NCI-H187 (cell line): ENCODE data around the gene KCNB1.

Source experiments
- DNase-seq, 2 experiments: peaks; one replicate each; lab custom pipeline; 2025; lab: John Stamatoyannopoulos, UW

The KCNB1 gene

DNA sequence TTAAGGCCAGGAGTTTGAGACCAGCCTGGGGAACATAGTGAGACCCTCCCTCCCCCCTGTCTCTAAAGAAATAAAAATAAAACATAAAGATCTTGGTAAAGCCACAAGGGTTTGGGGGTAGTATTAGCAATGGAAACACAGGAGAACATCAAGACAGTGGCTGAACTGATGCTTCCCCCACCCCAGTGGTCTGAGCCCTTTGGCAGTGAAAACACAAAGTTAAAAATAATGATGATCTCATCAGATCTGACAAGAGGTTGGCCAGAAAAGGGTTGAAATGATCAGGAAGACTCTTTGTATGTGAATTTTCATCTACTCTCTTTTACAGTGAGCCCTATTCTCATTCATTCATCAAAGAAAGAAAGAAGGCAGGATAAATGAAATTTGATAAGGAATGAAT, 93.7 kb downstream of the KCNB1 start:
- DNase-seq, result no peak

DNA sequence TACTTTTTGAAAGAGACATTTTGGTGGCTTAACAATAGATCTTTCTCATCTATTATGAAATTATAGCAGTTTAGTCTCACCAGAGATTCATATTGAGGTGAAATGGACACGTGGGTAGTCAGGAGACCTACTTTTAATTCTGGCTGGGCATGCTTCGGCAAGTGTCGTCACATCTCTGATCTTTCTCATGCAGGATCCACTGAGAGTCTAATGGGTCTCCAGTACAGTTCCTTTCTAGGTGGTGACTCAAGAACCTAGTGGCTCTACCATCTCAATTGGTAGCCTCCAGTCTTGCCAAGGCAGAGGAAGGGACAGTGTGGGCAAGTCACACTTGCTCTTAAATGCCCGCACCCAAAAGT, 94.9 kb downstream of the KCNB1 start:
- DNase-seq, result no peak

DNA sequence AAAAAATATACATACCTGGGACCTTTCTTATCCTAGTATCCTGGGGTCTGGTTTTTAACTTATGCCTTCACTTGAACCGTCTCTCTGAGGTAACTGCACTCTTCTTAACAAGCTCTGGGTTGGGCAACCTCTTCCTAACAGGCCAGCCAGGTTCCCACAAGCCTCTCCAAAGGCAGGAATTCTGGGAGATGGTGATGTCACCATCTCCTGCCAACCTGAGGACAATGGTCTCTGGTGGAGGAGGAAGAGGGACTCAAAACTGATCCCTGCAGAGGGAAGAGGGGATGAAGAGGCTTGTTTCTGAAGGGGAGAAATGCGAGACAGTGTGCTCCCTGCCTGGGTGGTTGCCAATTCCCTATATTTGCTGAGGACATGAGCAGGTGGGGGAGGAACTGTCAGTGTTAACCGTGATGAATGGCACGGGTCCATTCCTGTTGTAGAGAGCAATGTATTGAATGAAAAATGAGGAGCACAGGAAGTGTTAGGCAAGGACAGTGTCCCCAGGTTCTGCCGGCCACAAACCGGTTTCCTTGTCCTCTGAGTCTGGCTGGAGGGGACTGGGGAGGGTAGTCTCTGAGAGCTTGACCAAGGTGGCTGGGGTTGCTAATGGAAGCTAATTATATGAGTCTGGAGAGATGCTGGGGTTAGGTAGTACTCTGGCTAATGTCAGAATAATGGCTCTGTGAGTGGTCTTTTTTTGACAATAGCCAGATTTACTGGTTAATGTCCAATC, 95.5 kb downstream of the KCNB1 start:
- DNase-seq, result peak; percentile 15 to 24

DNA sequence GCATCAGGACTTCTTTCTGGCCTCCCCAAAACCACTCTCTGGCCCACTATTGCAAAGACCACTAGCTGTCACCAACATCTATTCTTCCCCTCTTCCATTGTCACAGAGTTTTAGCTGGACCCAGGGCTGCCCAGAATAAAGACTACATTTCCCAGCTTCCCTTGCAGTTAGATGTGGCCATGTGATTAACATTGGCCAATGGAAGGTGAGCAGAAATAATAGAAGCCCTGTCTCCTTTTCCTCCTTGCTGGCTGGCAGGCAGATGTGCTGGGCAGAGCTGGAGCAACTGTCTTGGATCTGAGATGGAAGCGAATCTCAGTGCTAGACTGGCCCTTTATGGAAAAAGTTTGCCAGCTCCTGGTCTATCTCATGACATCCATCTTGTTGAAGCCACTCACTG, 97.0 kb downstream of the KCNB1 start:
- peak in 1 of 2 experiments; percentile 2 for DNase-seq

DNA sequence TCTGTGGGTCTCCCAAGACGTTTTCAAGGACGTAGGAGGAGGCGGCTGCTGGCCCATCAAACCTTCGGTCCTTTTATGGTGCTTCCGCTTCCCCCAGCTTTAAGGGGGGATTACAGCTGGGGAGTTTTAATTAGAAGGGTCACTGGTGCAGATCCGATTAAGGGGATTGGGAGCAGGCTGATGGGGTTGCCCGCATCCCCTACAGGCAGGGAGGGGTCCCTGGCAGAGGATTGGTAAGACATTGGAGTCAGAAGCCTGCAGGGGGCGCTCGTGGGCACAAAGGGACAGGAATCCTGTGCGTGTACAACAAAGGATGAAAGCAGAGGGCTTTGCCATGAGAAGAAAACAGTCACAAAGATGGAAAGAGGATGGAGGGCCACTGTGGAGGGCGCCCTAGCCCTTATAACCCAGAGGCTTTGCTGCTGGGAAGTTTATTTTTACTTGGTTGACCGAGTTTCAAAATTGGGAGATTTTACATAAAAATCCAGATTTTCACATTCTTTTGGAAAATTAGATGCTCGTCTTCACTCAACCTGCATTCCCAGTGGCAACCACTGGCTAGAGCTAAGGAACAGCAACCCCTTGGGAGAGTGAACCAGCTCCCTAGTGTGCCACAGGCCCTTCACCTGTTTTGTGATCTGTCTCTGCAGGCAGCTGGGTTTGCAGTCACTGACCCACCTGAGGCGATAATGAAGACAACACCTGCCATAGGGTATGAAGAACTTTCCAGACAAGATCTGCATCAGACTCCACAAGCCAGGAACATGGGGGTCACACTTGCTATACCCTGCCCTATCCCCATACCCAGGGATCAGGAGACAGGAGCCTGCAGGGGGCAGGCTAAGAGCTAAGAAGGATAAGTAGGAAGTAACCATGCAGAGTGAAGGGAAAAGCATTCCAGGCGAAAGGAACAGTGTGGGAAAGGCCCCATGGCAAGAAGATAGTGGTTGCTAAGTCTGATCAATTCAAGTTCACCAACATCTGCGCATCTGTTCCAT, 97.7 kb downstream of the KCNB1 start:
- peak; percentile 53 to 56 for DNase-seq

DNA sequence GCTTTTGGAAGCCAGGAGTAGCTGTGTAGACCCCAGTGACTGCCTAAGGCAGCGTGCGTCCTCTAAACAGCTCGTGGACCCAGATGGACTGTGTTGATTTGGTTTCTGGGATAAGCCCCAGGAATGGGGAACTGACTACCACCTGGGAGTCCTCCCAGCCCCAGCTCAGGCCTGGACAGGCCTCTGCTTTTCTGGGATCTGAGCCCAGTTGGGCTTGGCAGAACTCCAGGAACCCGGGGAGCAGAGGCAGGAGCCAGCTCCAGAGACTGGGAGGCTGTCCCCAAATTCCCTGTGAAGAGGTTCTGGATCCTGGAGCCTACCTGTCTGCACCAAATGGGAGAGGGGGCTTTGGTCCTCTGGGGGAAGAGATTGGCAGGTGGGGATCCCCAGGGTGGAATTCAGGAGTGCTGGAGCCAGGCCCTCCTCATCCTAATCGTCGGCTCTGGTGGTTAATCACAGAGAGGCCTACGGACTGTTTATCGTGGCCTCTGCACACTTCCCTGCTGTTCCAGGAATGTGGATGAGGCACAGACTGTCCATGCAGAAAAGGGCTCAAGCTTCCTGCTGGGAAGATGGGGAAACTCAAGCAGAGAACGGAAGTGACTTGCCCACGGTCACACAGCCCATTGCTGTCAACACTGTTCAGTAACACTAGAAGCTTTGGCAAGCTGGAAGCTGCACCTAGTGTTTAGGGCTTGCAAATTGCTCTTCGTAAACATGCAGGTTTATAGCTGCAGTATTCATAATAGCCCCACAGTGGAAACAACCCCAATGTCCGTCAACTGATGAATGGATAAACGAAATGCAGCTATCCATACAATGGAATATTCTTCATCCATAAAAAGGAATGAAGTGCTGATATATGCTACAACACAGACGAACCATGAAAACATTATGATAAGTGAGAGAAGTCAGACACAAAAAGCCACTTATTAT, 100.6 kb downstream of the KCNB1 start:
- DNase-seq, result no peak

DNA sequence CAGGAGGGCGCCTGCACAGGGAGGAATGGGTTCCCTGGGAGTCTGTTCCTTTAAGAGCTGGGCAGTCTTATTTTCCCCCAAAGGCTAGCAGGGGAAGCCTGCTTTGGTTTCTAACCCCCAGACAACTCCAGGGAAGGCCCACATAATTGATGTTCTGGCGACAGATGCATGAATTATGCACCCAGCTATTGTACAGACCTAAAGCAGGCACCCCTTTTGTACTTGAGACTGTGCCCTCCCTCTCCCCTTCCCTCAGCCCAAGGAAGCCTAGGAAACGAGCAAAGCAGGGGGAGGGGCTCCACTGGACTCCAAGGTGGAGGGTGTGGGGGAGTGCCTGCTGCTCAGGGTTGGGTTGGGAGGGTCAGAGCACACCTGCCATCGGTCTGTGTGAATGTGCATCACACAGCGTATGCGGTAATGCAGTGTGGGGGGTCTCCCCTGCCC, 102.1 kb downstream of the KCNB1 start:
- no peak for DNase-seq

DNA sequence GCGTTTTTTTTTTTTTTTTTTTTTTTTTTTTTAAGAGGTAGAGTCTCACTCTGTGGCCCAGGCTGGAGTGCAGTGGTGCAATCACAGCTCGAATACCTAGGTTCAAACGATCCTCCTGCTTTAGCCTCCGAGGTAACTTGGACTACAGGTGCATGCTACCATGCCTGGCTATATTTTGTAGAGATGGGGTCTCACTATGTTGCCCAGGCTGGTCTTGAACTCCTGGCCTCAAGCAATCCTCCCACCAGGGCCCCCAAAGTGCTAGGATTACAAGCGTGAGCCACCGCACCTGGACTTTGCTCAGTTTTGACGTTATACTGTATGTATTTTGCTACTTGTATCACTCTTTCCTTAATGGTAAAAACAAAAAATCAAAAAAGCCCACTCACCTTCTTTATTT, 103.1 kb downstream of the KCNB1 start:
- DNase-seq, result no peak

DNA sequence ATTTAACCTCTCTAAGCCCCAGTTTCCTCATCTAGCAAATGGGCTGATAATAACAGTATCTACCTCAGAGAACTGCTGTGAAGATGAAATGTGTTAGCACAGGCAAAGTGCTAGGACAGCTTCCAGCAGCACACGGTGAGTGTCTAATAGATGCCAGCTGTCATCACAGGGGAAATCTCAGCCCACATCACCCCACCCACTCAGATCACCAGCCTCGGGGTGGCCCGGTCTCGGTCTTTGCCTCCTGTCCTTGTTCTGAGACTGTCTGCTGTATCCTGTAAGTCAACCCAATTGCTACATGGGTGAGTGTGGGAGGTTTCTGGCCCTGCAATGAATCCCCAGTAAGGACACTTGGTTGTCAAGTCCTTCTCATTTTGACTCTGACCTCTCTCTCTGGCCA, 105.1 kb downstream of the KCNB1 start:
- DNase-seq, result no peak

DNA sequence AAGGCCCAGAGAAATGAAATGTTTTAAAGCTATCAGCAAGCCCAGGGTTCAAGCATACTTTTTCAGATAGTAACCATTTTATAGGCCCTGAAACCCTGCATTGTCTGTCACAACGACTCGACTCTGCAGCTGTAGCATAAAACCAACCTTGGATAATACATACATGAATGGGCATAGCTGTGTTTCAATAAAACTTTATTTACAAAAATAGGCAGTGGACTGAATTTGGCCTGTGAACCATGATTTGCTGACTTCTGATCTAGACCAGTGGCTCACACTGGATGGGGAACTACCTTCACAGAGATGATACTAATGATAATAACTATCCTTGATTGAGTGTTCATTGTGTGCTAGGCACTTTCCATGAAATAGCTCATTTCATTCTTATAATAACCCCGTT, 107.3 kb downstream of the KCNB1 start:
- DNase-seq, result no peak

DNA sequence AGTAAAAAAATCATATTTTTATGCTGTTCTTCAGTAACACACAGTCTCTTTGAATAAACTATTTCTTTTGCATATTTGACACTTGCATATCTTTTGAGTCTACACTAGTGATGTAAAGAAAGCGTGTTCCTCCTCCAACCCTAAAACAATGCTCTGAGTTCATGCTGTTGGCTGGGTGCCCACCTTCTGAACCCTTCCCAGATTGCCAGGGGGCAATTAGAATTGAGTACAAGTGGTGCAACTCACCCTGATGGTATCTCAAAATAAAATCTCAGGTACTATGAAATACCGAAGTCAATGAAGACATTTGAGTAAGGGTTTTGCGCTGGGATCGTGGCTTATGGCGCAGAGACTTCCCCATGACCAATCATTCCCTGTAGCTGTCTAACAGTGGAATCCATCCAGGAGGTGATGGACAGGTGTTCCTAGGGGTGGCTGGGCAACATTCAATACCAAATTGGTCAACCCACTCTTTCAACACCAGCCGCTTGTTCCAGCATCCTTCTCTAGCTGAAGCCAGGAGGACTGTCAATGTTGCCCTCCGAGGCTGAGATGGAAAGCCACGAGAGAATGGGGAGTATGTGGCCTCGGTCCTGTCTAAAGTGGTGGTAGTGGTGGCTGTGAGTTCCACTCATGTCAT, 110.3 kb downstream of the KCNB1 start:
- DNase-seq, result no peak

DNA sequence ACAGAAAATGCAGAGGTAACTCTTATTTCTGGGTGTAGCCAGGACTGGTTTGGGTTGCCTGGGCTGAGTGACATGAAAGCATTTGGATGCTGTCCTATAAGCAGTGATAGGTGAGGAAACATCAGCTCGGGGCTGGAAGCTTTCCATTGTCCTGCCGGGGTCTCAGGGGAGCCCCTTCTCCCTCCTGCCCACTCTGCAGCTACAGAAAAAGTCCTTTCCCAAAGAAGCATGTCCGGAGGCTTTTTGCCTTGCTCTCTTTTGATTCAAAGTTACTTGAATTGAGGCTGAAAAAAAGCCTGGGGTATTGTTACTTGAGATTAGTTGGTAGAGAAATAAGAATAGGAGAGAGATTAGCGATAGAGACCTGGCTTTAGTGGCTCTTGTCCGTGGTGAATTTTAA, 113.9 kb downstream of the KCNB1 start:
- no peak for DNase-seq

DNA sequence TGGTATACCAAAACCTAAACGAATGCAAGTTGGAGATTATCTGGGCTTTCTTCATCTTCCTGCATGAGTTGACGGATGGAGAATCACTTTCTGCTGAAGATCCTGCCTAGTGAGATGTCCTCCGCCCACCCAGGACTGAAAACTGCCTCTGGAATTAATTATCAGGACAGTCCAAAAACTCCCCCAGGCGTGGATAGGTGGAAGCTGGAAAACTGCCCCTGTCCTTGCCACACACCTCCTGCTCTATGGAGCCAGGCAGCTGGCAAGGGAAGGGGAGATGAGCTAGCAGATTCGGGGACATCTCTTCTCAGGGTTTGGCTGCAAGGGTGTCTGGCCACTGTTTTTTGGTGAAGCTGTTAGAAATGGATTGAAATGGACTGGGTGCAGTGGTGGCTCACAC, 115.4 kb downstream of the KCNB1 start:
- DNase-seq, result no peak

DNA sequence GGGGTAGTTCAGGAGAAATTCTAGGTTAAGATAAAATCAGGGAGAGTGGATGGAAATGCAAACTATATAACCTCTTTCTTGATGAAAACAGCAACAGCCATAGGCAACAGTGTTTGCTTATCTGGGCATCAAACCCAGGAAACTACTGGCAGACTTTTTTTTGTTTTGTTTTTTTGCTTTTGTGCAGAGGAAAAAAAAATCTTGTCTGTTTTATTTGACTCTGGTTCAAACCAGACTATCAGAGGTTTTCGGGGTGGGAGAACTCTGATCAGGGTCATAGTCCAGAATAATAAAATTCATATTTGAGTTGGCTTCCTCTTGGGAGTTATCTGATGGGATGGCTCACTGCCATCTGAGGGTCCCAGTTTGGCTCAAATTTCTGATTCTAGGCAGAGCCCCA, 115.8 kb downstream of the KCNB1 start:
- no peak for DNase-seq

DNA sequence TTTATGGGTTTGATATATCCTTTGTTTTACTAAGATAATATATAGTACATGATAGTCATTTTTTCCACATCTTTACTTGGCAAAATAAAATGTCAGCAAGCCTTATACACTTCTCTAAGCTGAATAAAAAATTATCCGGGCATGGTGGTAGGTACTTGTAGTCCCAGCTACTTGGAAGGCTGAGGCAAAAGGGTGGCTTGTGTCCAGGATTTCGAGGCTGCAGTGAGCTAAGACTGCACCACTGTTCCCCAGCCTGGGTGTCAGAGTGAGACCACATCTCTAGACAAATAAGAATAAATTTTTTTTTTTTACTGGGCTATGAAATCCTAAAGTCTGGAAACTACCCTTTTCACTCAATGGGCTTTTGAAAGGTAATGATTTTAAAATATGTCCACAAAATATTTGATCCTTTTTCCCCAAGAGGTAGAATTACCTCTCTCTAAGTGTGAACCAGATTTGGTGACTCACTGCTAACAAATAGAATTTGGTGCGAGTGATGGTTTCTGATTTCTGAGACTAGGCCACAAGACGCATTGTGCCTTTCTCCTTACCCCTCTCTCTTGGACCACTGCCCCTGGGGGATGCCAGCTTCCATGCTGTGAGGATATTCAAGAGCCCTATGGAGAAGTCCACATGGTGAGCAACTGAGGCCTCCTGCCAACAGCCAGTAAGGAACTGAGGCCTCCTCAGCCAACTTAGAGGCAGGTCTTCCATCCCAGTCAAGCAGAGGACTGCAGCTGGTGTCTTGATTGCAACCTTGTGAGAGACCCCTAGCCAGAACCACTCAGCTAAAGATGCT, 120.4 kb downstream of the KCNB1 start:
- DNase-seq, result no peak

DNA sequence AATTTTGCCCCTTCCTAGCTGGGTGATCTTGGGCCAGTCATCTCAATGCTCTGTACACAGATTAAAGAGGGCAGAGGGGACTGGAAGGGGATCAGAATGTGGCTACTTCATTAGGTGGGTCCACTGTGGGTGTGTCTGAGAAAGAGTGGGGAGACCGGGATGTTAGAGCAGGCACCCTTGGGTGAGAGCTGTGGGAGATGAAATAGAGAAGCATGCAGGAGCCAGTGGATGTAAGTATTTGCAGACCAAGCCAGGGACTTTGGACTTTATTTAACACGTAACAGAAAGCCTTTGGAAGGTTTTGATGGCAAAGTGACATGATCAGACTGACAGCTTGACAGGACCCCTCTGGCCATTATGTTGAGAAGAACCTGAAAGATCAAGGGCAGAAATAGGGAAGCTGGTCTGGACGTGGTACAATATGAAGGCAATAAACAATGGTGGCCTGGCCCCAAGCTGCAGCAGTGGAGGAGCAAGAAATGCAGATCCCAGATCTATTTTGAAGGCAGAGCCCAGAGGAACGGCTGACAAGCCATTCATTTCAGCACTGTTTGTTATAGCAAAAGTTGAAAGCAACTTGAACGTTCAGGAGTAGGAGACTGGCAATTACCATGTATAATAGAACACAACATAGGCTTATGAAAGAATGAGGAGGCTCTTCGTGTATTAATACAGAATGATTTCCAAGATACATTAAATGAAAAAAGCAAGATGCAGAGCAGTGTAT, 122.1 kb downstream of the KCNB1 start:
- DNase-seq, result no peak

DNA sequence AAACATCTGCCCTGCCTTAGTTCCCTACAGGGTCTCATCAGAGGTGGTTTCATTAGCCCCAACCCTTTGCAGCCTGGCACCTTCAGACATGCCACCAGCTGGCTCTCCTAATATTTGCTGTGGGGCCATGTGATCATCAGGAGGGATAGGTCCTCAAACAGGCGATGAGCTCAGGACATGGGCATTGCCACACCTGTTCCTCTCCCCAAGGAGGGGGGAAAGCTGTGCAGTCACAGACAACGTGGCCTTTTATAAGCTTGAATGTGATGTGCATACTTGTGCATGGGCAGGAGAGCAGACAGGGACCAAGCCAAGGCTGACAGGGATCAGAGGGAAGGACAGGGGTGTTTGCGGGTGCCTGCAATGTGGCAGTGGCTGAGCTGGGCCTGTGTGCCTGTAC, 125.8 kb downstream of the KCNB1 start:
- DNase-seq, result no peak

DNA sequence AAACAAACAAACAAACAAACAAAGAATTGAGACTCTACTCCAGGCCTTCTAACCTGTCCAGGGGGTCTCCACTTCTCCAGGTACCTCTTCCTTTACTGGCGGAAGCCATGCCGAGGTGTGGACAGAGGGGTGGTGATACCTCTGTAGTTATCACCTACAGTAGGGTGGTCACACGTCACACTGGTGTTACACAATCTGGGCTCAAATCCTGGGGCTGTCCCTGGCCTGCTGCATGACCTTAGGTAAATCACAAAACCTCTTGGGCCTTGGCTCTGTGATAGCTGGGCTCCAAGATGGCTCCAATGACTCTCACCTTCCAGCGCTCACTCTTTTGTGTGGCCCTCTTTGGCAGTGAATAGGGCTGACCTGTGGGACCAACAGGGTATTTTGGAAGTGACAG, 127.8 kb downstream of the KCNB1 start:
- DNase-seq, result no peak

DNA sequence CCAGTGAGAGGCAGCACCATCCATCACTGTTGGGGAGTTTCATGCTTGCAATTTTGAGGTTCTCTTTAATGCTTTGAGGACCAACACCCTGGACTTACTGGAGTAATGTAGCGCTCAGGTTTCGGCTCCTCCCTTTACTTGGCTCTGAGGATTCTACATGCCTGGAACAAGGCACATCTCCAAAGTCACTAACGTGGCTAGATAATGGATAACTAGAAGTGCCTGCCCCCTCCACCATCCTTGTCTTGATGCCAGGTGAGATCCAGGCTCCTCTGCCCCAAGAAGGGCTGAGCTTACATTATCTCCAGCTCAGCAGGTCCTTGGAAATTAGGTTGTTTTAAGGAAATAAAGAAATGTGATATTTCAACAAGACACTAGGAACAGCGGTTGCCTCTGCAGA, 129.1 kb downstream of the KCNB1 start:
- DNase-seq, result no peak

DNA sequence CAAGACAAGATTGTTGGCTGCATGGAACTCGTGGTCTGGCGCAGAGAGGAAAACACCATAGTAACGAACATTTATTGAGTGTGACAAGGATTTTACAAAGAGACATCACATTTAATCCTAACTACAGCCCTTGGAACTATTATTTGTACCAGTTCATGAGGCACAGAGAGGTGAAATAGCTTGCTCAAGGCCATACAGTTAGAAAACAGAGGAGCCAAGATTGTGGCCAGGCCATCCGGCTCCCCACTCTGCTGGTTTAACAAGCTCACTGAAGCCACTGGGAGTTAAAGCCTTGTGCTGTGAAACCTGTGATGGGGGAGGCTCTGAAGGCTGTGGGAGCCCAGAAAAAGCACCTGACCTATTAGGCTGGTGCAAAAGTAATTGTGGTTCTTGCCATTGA, 129.7 kb downstream of the KCNB1 start:
- DNase-seq, result no peak
